LNCAP (cell line): ENCODE data around the gene CCND1.

Experiments
- TF ChIP-seq, protein P1 (sequence below): fragments of 450-650 bp; IDR thresholded peaks from 2 replicates; pipeline ENCODE4 v1.5.1; 2017; ENCODE audit warnings: mild to moderate bottlenecking

CCND1 gene

DNA sequence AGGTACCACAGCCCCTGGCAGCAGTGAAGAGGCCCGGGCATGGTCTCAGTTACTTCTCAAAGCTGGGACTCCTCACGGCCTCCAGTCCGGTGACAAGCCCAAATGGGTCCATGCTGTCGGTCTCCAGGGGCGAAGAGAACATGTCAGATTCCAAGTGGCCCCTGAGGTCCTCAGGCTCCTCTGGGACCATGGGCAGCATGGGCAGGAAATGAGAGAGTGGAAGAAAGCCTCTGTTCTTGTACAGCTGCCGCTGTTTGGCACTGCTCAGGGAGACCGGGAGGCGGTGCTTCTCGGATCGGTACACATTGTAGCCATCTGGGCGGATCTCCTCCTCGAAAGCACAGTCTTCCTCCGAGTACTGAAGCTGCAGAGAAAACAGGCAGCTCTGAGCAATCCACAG, 58.3 kb downstream of the CCND1 start:
- TF ChIP-seq, protein P1, sequence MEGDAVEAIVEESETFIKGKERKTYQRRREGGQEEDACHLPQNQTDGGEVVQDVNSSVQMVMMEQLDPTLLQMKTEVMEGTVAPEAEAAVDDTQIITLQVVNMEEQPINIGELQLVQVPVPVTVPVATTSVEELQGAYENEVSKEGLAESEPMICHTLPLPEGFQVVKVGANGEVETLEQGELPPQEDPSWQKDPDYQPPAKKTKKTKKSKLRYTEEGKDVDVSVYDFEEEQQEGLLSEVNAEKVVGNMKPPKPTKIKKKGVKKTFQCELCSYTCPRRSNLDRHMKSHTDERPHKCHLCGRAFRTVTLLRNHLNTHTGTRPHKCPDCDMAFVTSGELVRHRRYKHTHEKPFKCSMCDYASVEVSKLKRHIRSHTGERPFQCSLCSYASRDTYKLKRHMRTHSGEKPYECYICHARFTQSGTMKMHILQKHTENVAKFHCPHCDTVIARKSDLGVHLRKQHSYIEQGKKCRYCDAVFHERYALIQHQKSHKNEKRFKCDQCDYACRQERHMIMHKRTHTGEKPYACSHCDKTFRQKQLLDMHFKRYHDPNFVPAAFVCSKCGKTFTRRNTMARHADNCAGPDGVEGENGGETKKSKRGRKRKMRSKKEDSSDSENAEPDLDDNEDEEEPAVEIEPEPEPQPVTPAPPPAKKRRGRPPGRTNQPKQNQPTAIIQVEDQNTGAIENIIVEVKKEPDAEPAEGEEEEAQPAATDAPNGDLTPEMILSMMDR, result no peak

DNA sequence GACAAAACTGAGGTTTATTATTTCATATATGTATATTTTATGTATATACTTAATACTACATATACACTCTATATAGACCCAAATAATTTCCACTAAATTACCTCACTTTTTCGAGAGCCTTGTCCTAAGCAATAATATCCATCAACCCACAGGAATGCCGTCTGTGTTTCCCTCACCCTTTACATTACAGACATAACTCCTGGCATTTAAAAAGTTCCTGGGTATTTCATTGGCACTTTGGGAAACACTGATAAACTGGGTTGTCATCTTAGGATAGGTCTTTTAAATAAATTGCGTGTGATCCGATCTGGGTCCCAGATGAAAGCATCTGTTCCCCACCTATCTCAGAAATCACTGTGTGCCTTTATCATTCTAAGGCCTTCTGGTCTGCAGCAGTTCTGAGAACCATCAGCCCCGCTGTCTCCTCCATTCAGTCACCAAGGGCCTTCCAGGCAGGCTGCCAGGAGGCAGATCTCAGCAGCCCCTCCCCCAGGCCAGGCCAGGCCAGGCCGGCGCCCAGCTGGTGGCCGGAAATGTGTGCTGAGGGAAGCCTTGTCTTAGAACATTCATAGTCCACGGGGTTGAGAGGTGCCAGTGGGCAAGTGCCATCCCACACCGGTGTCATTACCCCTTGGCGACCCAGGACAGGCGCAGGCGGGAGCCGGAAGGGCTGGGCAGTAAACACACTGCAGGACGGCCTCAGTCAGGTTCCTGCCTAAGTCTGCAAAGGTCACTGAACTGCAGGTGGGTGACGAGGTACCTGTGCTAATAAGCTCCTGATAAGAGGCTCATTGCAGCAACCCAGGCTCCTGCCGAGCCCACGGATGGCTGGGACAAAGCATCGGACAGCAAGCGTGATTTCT, 59.6 kb downstream of the CCND1 start:
- TF ChIP-seq, protein P1, result no peak

DNA sequence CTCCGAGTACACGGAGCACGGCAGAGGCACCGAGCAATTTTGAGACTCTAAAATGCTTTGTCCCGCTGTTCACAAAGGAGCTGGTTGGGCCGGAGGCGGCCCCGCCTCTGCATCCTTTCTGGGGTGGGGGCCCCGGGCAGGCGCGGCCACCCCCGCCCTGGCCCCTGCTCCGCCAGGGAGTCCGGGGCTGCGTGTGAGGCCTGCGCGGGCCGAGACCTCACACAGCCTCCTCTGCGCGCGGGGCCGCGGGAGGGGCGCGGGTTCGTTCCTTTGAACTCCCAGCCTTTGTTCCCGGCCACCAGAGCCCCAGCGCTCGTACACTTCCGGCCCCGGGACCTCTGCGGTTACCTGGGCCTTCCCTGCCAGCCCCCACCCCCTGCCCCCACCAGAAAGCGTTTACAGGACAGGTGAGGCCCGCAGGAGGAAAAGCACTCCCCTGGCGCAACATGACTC, 61.3 kb downstream of the CCND1 start:
- TF ChIP-seq, protein P1, result no peak

DNA sequence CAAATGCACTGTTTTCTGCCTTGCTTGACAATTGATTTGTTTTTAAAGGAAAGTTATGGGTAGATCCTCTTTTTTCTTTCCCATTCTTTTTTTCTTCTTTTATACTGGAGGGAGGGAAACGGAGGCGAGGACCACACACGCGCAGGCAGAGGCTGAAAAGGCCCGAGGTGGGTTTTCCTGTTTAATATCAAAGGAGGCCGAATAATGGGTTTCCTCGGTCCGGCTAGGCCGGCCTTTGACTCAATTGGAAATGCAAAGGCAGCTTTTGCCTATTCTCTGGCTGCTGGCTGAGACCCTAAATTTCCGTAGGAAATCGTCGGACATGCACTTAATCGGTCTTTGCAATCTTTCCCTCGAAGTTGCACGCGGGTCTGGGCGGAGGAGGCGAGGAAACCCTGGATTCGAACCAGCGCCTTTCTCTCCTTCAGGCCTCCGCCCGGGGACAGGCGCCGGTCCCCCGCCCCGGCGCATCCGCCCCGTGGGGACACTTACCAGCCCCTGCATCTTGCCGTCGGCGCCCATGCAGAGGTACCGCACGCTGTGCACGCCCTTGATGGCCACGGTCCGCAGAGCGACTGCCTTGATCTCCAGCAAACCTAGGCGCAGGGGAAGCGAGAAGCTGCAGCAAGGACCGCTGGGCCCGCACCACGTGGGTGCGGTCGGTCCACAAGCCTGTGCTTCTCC, 62.0 kb downstream of the CCND1 start:
- TF ChIP-seq, protein P1, result no peak

DNA sequence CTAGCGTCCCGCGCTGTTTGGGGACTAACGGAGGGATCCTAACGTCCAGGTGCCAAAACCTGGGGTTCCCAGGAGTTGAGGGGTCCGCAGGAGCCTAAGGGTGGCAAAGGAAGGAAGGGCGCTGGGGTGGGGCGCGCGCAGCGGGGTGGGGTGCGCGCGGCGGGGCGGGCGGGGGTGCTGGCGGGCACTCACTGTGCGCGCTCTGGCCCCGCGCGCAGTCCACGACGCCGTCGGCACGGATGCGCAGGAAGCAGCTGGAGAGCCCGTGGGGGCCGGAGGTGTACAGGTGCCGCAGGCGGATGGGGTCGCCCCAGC, 62.5 kb downstream of the CCND1 start:
- TF ChIP-seq, protein P1, result no peak
